Lower leg skin (tissue), 4 donors: ENCODE data around the gene GALNT3. TPM values are rescaled to one million over a fixed set of nuclear protein-coding genes. Genes with fewer than 3 reads are reported as not detected.

Experiments
- DNase-seq, 2 donors: peaks; one replicate each; pipeline ENCODE4 v3.0.0-alpha.2; 2019; ENCODE audit warnings: low spot score in 2 of 2
- H3K4me3 ChIP-seq: fragments of 200-600 bp; sonication (generic); 2 replicates; pipeline ENCODE4 v1.5.1; 2017; ENCODE audit warnings: mild to moderate bottlenecking, low read depth; ENCODE audit not compliant: poor library complexity, severe bottlenecking
- POLR2A ChIP-seq, 2 donors: fragments of 450-650 bp; IDR thresholded peaks; one replicate each; pipeline ENCODE4 v1.6.1; 2016 to 2017; ENCODE audit warnings: antibody characterized with exemption in 2 of 2, mild to moderate bottlenecking in 1 of 2, moderate library complexity in 1 of 2
- WGBS, 2 donors: methylation state at CpG; one replicate each; pipeline ENCODE4 v1.1.5; 2018; 5-methylcytosine and 5-hydroxymethylcytosine counted together
- intact Hi-C: fragments of 100-400 bp; cut with DNase I; formaldehyde crosslinking; loops from one replicate; pipeline ENCODE4 v1.15.0; 2023; ENCODE audit warnings: low total_unique reads
- total RNA-seq, 4 donors: library from RNA; depleted of rRNA; stranded (reverse); fragments of >200 nt; gene quantifications; one replicate each; pipeline ENCODE4 v1.1.0, GENCODE V29; 2016
- TF ChIP-seq, protein P1 (sequence below), 3 donors: fragments of 450-650 bp; IDR thresholded peaks; one replicate each; pipeline ENCODE4 v1.5.1; 2016; ENCODE audit warnings: antibody characterized with exemption in 3 of 3, mild to moderate bottlenecking in 3 of 3, moderate library complexity in 2 of 3

The GALNT3 gene
- total RNA-seq, 4 donors from 2014 or later = 14.2 to 30.9 (median 18.2) TPM

DNA sequence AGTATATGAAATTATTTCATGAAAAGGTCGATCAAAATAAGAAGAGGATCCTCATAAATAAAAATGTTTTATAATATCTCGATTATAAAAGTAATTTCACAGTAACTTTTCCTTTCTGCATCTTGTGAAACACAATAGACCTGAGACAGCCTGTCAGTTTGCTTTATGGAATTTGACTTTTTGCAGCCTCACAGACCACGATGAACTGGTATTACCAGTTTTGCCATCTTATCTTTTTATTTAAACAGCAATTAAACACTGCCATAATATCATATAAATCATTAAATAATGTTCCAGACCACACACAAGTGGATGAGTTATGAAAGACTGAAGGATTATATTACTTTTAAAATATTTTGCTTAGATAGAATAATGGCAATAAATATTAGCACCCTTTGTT is 10.7 kb upstream of the GALNT3 start:
- TF ChIP-seq POLR2A (IDR thresholded peaks at IDR 0.05) = no peak
- TF ChIP-seq, protein P1, sequence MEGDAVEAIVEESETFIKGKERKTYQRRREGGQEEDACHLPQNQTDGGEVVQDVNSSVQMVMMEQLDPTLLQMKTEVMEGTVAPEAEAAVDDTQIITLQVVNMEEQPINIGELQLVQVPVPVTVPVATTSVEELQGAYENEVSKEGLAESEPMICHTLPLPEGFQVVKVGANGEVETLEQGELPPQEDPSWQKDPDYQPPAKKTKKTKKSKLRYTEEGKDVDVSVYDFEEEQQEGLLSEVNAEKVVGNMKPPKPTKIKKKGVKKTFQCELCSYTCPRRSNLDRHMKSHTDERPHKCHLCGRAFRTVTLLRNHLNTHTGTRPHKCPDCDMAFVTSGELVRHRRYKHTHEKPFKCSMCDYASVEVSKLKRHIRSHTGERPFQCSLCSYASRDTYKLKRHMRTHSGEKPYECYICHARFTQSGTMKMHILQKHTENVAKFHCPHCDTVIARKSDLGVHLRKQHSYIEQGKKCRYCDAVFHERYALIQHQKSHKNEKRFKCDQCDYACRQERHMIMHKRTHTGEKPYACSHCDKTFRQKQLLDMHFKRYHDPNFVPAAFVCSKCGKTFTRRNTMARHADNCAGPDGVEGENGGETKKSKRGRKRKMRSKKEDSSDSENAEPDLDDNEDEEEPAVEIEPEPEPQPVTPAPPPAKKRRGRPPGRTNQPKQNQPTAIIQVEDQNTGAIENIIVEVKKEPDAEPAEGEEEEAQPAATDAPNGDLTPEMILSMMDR (IDR thresholded peaks at IDR 0.05) = no peak
- no peak overlapping the region for H3K4me3 ChIP-seq
- intact Hi-C loops = no loop called here
- no peak for DNase-seq
- 46 to 55% methylated on average over 3 of the region's 3 CpGs for WGBS, 2 donors

DNA sequence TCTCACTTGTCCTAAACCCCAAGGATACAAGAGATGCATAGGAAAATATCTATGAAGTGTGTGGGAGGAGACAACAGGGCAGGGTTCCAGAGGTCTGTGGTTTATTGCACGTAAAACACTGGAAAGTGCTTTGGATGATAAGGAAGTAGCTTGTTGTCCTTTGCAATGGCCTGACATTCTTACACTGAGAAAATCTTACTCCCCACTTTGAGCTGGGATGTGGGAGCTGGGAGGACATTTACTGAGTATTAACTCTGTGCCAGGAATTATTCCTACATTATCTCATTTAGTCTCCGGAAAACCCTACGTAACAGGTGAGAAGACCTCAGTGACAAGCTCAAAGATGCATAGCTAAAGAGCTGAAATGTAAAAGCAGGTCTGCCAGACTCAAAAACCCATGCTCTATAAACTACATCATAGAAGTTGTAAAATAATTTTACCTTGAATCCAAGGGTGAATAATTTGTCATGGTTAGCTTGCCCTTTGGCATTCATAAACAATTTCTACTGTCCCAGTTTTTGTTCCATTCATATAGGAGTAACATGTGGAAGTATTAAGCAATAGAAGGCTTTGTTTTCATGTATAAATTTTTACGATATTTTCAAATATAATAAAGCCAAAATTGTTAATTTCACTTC is 9.2 kb upstream of the GALNT3 start:
- no peak for TF ChIP-seq POLR2A (IDR thresholded peaks at IDR 0.05)
- TF ChIP-seq, protein P1 (IDR thresholded peaks at IDR 0.05) = no peak
- intact Hi-C loops = no loop called here
- no peak overlapping the region for H3K4me3 ChIP-seq
- no peak for DNase-seq
- 77 to 78% methylated on average over 4 of the region's 4 CpGs for WGBS, 2 donors

DNA sequence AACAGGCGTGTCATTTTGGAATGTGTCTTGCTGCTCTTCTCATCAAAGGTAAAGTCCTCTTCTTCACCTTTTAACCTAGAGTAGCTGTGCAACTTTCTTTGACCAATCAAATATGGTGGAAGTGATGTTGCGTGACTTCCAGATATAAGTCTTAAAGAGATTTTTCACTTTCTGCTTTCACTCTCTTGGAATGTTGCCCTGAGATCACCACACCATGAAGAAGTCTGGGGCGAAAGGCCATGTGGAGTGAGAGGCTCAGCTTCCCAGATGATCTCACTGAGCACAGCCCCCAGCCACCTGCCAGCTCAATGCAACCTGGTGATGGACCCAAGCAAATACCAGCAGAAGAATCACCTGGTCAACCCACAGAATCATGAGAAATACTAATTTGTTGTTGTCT is 7.1 kb upstream of the GALNT3 start:
- no peak for DNase-seq
- H3K4me3 ChIP-seq = no peak overlapping the region
- 95 to 97% methylated on average over 3 of the region's 3 CpGs for WGBS, 2 donors
- intact Hi-C loops = no loop called here
- TF ChIP-seq, protein P1 (IDR thresholded peaks at IDR 0.05) = no peak
- TF ChIP-seq POLR2A (IDR thresholded peaks at IDR 0.05) = no peak

DNA sequence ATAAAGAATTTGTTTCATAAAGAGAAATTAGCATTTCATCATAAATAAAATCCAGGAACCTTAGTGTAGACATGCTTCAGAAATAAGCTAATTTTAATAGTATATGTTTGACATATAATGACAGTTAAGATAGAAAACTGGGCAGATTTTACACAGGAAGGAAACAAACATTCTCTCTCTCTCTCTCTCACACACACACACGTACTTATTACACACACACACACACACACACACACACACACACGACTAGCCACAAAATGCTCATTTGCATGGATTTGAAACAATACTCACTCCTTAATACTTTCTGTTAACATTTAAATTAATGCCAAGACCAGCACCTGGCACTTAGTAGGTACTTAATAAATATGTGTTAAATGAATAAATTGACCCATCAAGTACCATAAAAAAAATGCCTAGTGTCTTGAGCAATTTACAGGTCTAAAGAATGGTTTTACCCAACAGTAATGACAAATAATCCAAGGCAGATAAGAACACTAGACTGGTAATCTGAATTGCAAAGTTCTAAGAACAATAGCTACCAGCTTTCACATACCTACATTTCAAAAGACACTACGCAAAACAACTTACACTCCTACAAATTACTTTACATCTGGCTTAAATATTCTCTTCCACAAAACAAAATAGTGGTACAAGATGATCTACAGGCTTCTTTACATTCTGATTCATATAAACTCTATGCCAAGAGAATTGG is 2.9 kb upstream of the GALNT3 start:
- intact Hi-C loops = no loop called here
- DNase-seq = no peak
- WGBS, 2 donors = 55 to 59% methylated on average over 3 of the region's 3 CpGs
- no peak overlapping the region for H3K4me3 ChIP-seq
- TF ChIP-seq POLR2A (IDR thresholded peaks at IDR 0.05) = no peak
- TF ChIP-seq, protein P1 (IDR thresholded peaks at IDR 0.05) = no peak

DNA sequence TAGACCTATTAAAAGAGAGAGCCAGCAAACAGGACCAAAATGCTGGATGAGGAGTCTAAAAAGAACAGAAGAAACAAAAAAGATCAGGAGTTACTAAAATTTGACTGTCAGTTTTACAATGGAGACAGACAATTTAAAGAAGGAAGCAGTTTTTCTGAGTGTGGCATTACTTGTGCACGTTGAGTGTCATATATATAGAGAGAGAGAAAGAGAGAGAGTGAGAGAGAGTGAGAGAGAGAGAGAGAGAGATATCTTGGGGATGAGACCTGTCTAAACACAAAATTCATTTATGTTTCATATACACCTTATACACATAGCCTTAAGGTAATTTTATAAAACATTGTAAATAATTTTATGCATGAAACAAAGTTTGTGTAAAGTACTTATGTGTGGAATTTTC is 2.1 kb upstream of the GALNT3 start:
- TF ChIP-seq POLR2A (IDR thresholded peaks at IDR 0.05) = no peak
- TF ChIP-seq, protein P1 (IDR thresholded peaks at IDR 0.05) = no peak
- DNase-seq = no peak
- intact Hi-C loops = no loop called here
- H3K4me3 ChIP-seq = no peak overlapping the region
- 70 to 72% methylated on average over 1 of the region's 1 CpG for WGBS, 2 donors
